ENCODE data around the gene SERPINB13.
"Not testable (repeated sequence)": the region's sequence is repeated elsewhere in the genome, so short reads cannot be mapped to it uniquely, and the experiment has no call there.

SERPINB13 gene

DNA sequence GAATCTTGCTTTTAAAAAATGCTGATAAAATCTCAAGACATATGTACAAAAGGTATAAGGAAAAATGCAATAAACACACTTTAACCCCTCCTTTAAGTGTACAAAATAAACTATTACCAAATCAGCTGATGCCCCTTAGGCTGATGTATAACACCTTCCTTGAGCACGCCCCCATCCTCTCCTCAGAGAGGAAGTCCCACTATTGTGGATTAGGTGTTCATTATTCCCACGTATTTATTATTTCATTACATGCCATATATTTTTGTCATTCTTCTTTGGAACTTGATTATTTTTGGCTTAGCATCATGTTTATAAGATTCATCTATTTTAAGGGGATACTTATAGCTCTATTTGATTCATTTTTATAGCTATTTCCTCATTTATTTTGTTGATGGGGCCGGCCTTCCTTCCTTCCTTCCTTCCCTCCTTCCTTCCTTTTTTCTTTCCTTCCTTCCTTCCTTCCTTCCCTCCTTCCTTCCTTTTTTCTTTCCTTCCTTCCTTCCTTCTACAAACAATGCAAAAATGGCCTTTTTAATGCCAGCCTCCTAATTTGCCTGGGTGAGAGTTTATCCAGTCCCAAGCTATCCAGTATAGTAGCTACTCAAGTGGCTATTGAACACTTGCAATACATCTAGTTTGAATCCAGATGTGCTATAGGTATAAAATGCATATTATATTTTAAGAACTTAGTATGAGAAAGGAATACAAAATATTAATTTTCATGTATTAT lies 4.0 kb downstream of the SERPINB13 start:
- no peak for DNase-seq

DNA sequence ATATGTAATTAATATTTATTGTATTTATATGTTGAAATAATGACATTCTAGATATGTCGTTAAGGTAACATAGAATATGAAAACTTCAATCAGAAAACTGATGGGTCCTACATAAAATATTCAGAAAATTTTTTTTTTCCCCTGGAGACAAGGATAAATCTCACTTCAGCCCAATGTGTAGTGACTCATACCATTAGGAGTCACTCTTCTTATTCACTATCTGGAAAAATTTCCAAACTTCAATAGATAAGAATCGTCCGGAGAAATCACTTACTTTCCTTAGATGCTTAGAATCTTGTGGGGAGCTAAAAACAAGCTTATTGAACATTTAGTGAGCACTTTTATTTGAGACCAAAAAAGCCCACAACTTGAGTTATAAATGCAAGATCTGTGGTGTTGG lies 4.6 kb downstream of the SERPINB13 start:
- no peak for DNase-seq

DNA sequence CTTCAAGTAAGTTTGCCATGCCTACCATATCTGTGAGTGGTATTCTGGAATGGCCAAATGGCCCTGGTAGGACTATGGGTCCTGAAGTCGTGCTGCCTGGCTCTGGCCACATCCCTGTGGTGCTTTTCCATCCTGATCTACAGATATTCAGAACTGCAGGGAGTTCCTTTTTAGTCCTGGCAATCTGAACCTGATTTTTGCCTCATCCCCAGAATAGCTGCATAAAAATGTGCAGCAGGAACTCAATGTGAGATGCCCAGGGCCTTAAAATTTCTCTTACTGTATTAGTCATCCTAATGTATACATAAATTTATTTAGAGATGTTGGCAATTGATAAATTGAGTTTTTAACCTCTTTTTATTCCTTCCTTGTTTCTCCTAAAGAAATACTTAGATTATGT lies 5.3 kb downstream of the SERPINB13 start:
- DNase-seq, result no peak

DNA sequence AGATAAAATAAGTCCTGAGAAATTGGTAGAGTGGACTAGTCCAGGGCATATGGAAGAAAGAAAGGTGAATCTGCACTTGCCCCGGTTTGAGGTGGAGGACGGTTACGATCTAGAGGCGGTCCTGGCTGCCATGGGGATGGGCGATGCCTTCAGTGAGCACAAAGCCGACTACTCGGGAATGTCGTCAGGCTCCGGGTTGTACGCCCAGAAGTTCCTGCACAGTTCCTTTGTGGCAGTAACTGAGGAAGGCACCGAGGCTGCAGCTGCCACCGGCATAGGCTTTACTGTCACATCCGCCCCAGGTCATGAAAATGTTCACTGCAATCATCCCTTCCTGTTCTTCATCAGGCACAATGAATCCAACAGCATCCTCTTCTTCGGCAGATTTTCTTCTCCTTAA lies 9.8 kb downstream of the SERPINB13 start:
- no peak for DNase-seq

DNA sequence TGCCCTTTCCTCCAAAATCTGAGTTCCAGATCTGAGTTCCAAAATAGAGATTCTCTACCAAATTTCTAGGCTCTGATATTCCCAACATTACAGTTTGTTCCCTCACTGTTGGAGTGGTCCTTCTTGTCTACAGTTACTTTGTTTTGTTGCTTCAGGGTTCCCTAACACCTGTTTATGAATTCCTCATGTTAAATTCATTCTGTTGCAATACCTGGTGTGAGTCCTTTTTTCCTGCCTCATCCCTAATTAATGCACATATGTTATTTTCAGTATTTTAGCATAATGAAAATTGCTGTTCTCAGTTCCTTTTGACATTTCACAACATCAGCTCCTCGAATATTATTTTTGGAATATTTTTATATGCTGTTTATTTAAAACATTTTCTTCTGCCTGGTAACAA lies 16.2 kb downstream of the SERPINB13 start:
- no peak for DNase-seq

DNA sequence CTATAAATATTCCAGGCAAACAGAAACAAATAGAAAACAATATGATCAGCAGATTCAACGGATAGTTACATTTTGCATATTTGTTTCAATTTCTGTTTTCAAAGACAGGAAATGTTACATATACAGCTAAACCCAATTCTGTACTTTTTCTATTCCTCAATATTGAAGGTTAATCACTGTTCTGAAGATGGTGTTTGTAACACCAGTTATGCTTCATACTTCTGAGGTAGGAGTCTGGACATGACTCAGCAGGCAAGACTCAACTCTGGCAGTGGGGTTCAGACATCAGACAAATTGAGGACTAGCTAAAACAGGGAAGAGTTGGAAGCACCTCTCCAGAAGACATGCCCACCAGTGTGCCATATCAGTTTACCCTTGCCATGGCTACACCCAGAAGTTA lies 16.6 kb downstream of the SERPINB13 start:
- DNase-seq, result no peak

DNA sequence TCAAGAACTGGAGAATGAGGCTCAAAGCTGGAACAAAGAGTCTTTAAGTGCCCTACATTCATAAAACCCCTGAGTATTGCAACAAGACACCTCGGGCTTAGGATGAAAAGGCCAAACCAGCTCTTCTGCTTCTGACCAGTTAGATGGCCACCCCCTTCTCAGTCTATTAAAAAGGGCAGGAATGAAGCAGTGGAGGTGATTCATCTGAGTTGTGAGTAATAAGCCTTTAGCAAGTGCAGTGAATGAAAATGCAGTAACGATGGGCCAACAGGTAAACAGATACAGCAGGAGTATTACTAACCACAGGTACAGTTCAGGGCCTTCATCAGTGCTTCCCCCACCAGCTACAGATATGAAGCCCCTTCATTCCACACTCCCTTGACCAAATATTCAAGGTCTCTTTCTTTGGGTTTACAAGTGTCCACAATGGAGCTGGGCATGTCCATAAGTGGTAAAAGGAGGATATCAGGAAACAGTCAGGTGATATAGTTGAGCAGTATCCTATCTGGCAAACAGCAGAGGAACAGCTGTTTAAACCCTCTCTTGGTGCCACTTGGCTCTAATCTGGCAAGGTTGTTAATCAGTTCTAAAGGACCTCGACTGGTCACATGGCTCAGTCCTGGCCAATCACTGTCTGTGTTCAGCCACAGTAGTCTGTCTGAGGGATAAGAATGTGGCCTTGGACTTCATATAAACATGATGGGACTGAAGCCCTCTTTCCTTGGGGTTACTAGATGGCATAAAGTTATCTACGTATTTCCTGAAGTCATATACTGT lies 17.8 kb downstream of the SERPINB13 start:
- DNase-seq, result no peak

DNA sequence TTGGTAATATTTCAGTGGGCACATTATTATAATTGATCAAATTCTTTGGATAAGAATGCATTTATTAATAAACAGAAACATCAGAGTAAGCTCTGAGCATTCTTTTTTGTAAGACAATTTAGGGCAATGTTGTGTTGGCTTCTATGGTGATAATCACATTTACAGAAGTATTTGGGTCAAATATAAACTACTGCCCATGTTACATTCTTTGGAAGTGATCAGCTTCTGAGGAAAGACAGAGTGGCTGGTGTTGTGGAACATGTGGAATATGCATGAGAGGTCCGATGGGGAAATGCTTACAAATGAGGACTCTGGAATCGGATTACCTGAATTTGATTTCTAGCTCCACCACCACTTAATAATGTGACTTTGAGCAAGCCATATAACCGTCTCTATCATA lies 19.4 kb downstream of the SERPINB13 start:
- no peak for DNase-seq

DNA sequence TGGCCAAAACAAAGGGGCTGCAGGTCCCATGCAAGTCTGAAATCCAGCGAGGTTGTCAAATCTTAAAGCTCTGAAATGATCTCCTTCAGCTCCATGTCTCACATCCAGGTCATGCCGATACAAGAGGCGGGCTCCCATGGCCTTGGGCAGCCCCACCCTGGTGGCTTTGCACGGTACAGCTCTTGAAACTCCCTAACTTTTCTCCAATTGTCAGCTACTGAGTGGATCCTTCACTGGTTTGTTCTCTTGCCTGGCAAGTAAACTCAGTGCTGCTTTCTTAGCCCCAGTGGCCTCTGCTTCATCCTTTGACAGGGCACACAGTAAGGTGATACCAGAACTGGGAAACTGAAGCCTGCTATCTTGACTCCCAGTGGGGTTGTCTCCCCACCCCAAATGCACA lies 26.3 kb downstream of the SERPINB13 start:
- no peak for DNase-seq

DNA sequence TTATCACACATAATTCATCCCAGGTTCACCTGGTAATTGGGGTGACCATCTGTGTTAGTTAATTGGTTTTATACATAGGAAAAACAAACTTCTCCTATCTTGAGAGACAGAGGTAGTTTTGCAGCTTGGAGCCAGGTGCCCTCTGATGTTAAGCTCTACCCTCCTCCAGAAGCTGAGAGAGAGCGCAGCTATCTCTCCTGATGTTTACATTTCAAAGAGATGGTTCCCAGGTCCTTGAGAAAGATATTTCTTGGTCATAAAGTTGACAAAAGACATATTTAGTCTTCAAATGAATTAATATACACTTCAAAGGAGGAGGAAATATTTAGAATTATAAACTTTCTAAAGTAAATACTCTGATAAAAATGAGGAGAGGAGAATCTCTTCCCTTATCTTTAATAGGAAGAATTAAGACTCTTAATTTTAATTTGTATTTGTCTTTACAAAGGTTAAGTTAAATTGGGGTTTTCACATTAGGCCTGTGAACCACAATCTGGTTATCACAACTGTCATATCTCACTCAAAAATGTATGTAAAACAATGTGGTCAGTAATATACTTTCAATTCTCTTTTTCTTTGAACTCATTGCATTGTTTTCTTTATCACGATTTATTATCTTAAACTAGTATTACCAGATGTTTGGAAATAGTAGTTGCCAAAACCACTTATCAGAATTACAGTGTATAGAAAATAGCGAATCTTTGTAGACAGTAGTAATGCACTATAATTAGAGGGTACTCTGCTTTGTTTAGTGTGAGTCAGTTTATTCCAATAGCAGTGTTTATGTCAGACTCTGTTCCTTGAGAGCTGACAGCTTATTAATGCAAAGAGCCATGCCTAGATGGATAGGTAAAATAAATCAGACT lies 30.1 kb downstream of the SERPINB13 start:
- no peak for DNase-seq

DNA sequence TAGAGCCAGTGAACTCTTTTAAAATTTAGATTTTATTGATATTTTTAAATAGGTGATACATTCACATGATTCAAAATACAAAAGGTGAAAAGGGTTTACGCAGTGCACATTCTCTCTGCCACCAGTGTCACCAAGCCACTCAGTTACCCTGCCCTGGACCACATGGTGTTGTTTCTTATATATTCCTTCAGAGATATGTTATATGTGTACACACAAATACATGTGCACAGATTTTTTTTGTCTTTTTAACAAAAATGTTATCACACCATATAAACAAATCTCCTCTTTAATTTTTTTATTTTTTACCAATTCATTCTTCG lies 30.7 kb downstream of the SERPINB13 start:
- no peak for DNase-seq

DNA sequence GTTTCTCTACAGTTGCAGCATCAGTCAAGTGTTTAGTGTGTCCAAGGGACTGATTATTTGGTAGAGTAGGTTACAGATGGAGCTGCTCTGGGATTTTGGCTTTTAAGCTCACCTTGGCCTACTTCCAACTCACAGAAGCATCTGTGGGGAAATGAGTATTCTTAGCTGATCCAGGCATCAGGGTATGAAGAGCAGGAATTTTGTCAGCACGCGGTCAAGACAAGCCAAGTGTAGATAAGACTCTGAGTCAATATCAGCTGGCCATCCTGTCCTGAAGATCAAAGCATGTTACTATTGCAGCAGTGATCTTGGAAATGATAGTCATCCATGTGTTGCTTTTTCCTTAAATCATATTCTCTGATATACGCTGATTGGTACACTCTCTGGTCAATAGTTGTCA lies 32.5 kb downstream of the SERPINB13 start:
- no peak for DNase-seq

DNA sequence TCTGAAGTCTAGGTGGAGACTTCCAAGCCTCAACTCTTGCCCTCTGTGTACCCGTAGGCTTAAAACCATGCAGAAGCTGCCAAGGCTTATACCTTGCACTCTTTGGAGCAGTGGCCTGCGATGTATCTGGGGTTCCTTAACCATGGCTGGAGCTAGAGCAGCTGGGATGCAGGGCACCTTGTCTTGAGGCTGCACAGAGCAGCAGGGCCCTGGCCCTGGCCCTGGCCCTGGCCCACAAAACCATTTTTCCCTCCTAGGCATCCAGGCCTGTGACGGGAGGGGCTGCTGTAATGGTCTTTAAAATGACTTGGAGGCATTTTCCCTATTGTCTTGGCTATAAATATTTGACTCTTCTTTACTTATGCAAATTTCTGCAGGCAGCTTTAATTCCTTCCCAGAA lies 37.7 kb downstream of the SERPINB13 start:
- no peak for DNase-seq

DNA sequence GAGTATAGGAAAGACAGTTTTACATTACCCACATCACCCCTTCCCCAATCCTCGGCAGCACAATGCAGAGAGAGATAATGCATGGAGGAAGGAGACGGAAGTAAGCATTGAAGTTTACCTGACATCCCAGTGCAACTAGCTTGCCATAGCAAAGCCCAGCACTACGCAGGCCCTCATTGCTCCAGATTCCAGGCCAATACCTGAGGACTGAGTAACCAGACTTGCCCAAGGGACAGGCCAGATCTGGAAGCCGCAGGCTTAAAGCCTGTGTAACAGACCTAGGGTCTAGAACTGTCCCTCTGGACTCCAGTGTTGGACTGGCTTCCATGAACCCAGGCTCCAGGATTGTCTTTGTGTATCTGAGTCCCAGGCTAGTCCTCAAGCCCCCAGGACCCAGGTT lies 39.3 kb downstream of the SERPINB13 start:
- no peak for DNase-seq

DNA sequence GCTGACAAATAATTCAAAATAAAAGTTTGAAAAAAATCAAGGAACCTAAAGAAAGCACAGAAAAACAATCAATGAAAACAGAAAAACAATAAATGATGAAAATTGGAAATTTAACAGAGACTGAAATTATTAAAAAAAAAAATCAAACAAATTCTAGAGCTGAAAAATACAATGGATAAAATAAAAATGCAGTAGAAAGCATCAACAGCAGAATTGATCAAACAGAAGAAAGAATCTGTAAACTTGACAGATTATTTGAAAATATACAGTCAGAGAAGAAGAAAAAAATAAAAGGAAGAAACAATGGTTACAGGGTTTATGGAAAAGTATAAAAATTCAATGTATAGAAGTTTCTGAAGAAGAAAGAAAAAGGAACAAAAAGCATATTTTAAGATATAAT lies 40.7 kb downstream of the SERPINB13 start:
- DNase-seq, result no peak

DNA sequence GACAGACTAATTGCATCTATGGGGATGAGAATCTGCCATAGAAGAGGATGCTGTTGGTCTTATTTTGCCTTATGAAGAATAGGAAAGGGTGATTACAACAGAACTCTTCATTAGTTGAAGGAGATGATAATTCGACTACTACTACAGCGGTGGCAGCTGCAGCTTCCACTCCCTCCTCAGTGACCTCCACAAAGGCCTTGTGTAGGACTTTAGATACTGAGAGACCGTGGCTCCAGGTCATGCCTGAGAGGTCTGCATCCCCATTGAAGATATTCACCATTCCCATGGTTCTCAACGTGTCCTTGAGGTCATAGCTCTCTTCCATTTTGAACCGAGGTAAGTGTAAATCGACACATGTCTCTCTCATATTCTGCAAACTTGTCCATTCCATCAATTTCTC lies 50.6 kb downstream of the SERPINB13 start:
- DNase-seq, result no peak

DNA sequence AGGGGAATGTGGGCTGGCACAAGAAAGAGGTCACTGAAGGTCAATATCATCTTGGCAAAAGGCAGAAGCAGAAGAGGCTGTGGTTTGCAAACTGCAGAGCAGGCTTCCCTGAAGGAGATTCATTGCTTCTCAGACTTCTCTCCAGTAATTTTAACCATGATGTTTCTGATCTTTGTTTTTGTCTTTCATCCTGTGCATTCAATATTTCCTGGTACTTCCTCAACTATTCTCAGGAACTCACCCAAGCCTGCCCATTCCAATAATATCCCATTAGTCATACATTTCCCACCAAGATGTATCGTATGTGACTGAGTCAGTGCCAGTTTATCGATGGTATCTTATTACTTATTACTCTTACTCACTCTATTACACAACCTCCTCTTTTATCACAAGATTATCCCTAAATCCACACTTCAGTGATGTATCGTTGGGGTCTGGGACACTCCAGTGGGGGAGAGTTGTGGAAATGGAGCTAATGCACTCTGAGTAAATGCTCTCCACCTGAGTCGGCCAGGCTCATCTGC lies 54.1 kb downstream of the SERPINB13 start:
- DNase-seq, result not testable (repeated sequence)

DNA sequence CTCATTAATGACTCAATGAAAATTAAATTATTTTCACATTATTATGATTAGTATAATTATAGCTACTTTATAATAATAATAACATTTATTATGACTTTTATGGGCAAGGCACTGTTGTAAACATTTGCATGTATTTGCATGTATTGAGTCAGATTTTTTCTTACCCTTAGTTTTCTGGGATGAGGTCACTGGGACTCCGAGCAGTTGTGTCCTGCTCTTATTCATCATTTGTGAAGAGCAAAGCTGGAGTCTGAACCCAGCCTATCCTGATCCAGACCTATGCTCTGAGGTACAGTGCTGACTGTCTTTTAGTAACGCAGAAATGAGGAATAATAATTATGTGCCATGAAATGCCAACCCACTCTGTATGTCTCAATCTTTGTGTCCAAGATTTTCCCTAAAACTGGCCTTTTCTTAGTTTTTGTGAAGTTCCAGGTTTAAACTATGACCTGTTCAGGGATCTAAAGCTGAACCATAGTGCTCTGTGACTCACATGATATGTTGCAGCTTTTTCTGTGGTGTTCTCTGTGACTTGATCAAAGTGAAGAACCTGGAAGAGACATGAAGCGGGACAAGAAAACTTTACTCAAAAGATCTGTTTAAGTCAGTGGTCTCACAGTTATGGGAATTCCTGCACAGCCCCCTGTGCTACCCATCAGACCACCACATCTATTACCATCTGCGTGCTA lies 55.7 kb downstream of the SERPINB13 start:
- DNase-seq, result not testable (repeated sequence)

DNA sequence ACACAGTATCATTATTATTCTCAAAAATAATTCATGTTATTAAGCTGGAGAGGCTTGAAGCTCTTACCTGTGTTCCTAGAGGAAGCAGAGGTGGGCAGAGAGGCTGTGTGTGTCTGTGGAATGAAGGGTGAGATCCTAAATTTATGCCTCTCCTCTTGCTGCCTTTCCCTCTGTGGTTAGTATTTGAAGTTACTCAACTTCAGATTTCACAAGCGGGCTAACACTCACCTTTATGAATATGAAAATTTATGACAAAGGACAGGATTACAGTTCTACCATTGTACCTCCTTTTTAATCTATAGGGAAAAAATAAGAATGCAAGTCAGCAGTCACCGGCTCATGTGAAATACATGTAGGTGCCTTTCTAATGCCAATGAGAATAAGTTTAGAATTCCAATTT lies 57.0 kb downstream of the SERPINB13 start, which contains the start of gene SERPINB4:
Gene SERPINB4 (minus strand): TSS at position 115 of the 400 bp plus-strand sequence. CDS start 679 bp downstream, outside the sequence.
- DNase-seq, result not testable (repeated sequence)

DNA sequence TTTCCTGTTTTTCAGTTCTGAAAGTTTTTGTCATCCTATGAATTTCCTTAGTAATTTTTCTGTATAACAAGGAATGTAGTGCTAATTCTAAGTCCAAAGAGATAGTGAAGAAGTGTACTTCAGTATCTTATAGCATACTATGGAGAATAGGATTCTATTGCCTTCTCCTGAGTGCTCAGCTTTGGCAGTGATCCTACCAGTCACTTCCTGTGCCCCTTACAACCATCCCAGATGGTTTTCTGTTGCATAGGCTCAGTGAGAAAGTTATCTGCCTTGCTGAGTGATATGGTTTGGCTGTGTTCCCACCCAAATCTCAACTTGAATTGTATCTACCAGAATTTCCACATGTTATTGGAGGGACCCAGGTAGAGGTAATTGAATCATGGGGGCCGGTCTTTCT lies 57.6 kb downstream of the SERPINB13 start:
- DNase-seq, result not testable (repeated sequence)

DNA sequence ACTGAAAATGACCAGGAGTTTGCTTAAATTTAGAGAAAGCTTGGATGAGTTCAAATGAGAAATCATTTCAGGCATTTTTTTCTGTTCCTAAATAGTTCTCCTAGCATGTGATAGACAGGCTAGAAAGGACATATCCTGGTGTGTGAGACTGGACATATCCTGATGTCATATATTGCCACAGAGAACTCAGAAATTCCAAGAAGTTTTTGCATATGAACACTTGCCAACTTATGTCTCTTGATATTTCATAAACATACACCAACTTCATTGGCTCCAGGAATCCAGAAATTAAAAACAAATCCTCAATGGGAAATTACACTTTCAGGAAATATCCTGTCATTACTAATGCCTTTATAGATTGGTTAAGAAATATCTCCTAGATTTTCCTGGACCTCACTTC lies 59.8 kb downstream of the SERPINB13 start:
- no peak for DNase-seq

DNA sequence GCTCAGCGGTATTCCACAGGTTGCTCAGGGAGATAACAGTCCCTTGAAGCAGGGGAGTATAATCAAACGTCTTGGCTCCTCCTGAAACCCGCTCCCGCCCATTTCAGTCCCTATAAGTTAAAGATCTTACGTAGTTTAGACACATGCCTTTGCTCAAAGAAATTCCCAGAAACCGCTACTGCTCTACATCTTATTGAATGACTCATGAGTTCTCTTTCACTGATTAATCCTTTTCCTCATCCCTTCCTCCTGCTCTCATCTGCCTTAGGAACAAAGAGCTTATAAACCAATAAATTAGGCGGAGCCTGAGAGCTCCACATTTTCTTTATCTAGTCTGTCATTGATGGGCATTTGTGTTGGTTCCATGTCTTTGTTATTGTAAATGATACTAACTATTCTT lies 61.1 kb downstream of the SERPINB13 start:
- no peak for DNase-seq
